ENCODE data around the gene GLYATL1B.
"Not testable (repeated sequence)": the region's sequence is repeated elsewhere in the genome, so short reads cannot be mapped to it uniquely, and the experiment has no call there.

GRCh38 chr11:59051383-59051782, 34.7 kb upstream of the GLYATL1B start:
- not testable (repeated sequence) for TF ChIP-seq CTCF (IDR thresholded peaks at IDR 0.05); POLR2AphosphoS5 (IDR thresholded peaks at IDR 0.05; ENCODE audit: low read depth, low read length); SIN3A (IDR thresholded peaks at IDR 0.05; ENCODE audit: borderline replicate concordance, insufficient read depth, low read depth, low read length); TCF7L2 (IDR thresholded peaks at IDR 0.05; ENCODE audit: low read depth, low read length)

Measured in Panc1 (cell line).